Upper lobe of left lung (tissue), 4 donors: Measurements from ENCODE around the gene PPHLN1.

ENCODE experiments used
- CTCF ChIP-seq, 6 experiments: fragments of 450-650 bp in 4 of 6; fragments of 200-600 bp in 2 of 6; sonication (generic) in 2 of 6; IDR thresholded peaks; one replicate each; pipeline ENCODE4 v1.5.1; 2016 to 2019; ENCODE audit warnings: antibody characterized with exemption in 6 of 6
- POLR2A ChIP-seq, 4 donors: fragments of 450-650 bp; IDR thresholded peaks; one replicate each; pipeline ENCODE4 v1.5.1; 2016 to 2017; ENCODE audit warnings: antibody characterized with exemption in 4 of 4, mild to moderate bottlenecking in 2 of 4

GRCh38 chr12:42362647-42363260 lies 36.8 kb downstream of the PPHLN1 start:
- TF ChIP-seq CTCF (IDR thresholded peaks at IDR 0.05) = no peak
- TF ChIP-seq POLR2A (IDR thresholded peaks at IDR 0.05) = no peak
